Prostate gland (tissue), 2 donors: ENCODE measurements around the gene LACRT. TPM values are rescaled to one million over a fixed set of nuclear protein-coding genes. Genes with fewer than 3 reads are reported as not detected.

Source experiments
- DNase-seq: peaks from one replicate; pipeline ENCODE4 v3.0.0-alpha.2; 2019; ENCODE audit warnings: low spot score
- H3K27ac ChIP-seq, 2 donors: fragments of 200-600 bp; sonication (generic); 2 replicates each; pipeline ENCODE4 v1.5.1; 2017 to 2019
- H3K27me3 ChIP-seq: fragments of 200-600 bp; sonication (generic); replicated peaks from 2 replicates; pipeline ENCODE4 v1.5.1; 2019; ENCODE audit not compliant: insufficient read depth
- H3K36me3 ChIP-seq, 2 donors: fragments of 200-600 bp; sonication (generic); 1 replicate in 1 of 2; 2 replicates in 1 of 2; pipeline versions ENCODE4 v1.5.1 to v1.8.1; 2017 to 2019
- H3K4me1 ChIP-seq: fragments of 200-600 bp; sonication (generic); replicated peaks from 2 replicates; pipeline ENCODE4 v1.5.1; 2019
- H3K4me3 ChIP-seq, 2 donors: fragments of 200-600 bp; sonication (generic); 2 replicates each; pipeline ENCODE4 v1.5.1; 2017 to 2019
- H3K9me3 ChIP-seq: fragments of 200-600 bp; sonication (generic); 2 replicates; pipeline ENCODE4 v1.5.1; 2017
- POLR2A ChIP-seq: fragments of 450-650 bp; IDR thresholded peaks from one replicate; pipeline ENCODE4 v1.6.1; 2016; ENCODE audit warnings: antibody characterized with exemption, mild to moderate bottlenecking
- POLR2AphosphoS5 ChIP-seq: sonication (generic); formaldehyde crosslinking; IDR thresholded peaks from one replicate; pipeline ENCODE4 v1.6.1; 2017; ENCODE audit warnings: antibody characterized with exemption
- WGBS: methylation state at CpG from one replicate; pipeline ENCODE4 v1.1.5; 2018; 5-methylcytosine and 5-hydroxymethylcytosine counted together
- intact Hi-C: fragments of 100-400 bp; cut with DNase I; formaldehyde crosslinking; loops from one replicate; pipeline ENCODE4 v1.14.2; 2022
- total RNA-seq, 2 donors: library from RNA; depleted of rRNA; stranded (reverse); fragments of >200 nt; gene quantifications; one replicate each; pipeline ENCODE4 v1.1.0, GENCODE V29; 2016
- TF ChIP-seq, protein P1 (sequence below), 4 experiments: fragments of 200-600 bp in 2 of 4; fragments of 450-650 bp in 2 of 4; sonication (generic) in 2 of 4; IDR thresholded peaks; 1 replicate in 3 of 4; 2 replicates in 1 of 4; pipeline ENCODE4 v1.5.1; 2016 to 2019; ENCODE audit warnings: antibody characterized with exemption in 4 of 4, mild to moderate bottlenecking in 2 of 4, moderate library complexity in 2 of 4

LACRT gene
- total RNA-seq, 2 donors from 2014 or later = not detected

DNA sequence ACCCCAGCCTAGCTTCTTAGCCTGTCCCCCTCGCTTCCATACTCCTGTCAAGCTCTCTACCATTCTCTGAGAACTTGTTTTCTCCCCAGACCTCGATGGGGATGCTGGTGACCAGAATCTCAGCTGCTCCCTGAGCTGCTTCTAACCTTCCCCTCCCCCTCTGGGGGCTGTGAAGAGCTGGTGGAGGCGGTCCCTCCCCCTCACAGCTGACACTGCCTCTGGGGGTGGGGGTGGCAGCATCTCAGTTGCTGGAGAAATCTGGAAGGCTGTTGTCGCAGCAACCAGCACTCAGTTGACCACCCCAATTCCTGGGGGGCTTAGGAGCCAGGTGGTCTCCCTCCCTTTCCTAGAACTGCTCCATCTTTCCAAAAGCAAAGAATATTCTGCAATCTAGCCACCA, 51.0 kb downstream of the LACRT start:
- Histone ChIP-seq H3K27ac (no peak overlapping the region), H3K9me3 (no peaks in the 10 kb centered on the region), H3K27me3 (no peaks in the 10 kb centered on the region), H3K4me1 (no peaks in the 10 kb centered on the region), H3K4me3 (no peak overlapping the region), H3K36me3 (no peaks in the 10 kb centered on the region)
- DNase-seq = no peak
- intact Hi-C loops = loop anchor here (5.0 kb wide), 1 partner anchor 374 kb away; no protein-coding TSS in a partner anchor
- WGBS = 66% methylated on average over 4 of the region's 4 CpGs
- TF ChIP-seq POLR2AphosphoS5 (no peak), POLR2A (no peak)
- TF ChIP-seq, protein P1, sequence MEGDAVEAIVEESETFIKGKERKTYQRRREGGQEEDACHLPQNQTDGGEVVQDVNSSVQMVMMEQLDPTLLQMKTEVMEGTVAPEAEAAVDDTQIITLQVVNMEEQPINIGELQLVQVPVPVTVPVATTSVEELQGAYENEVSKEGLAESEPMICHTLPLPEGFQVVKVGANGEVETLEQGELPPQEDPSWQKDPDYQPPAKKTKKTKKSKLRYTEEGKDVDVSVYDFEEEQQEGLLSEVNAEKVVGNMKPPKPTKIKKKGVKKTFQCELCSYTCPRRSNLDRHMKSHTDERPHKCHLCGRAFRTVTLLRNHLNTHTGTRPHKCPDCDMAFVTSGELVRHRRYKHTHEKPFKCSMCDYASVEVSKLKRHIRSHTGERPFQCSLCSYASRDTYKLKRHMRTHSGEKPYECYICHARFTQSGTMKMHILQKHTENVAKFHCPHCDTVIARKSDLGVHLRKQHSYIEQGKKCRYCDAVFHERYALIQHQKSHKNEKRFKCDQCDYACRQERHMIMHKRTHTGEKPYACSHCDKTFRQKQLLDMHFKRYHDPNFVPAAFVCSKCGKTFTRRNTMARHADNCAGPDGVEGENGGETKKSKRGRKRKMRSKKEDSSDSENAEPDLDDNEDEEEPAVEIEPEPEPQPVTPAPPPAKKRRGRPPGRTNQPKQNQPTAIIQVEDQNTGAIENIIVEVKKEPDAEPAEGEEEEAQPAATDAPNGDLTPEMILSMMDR (IDR thresholded peaks at IDR 0.05) = no peak

GRCh38 chr12:54581412-54581811, 53.3 kb downstream of the LACRT start:
- TF ChIP-seq, protein P1 (IDR thresholded peaks at IDR 0.05) = no peak
- TF ChIP-seq POLR2AphosphoS5 = no peak
- no peak for TF ChIP-seq POLR2A
- Histone ChIP-seq H3K4me3 (no peak overlapping the region), H3K36me3 (no peaks in the 10 kb centered on the region), H3K27ac (no peak overlapping the region), H3K4me1 (no peaks in the 10 kb centered on the region), H3K9me3 (no peaks in the 10 kb centered on the region), H3K27me3 (no peaks in the 10 kb centered on the region)
- intact Hi-C loops = loop anchor here (5.0 kb wide), 1 partner anchor 376 kb away; no protein-coding TSS in a partner anchor
- 85% methylated on average over 6 of the region's 6 CpGs for WGBS
- DNase-seq = no peak

Other genes starting within 250 kb of the LACRT start
- 10 to 100 TPM; 44.2 to 99.4 TPM for gene ITGA5, start 215.6 kb downstream of the LACRT start, total RNA-seq
- 10 to 100 TPM in 1 of 2 donors, not detected in 1; 50.7 TPM for gene GTSF1, start 161.3 kb downstream of the LACRT start, total RNA-seq
- 10 to 100 TPM in 1 of 2 donors, 1 to 10 TPM in 1; 3.6 to 10.2 TPM for gene NCKAP1L, start 137.1 kb downstream of the LACRT start, total RNA-seq
- gene PDE1B, start 85.3 kb downstream of the LACRT start, total RNA-seq = 1 to 10 TPM in 1 of 2 donors, under 1 TPM in 1; 0.96 to 3.5 TPM
- 10 to 100 TPM in 1 of 2 donors, under 1 TPM in 1; 0.87 to 12.0 TPM for gene PPP1R1A, start 46.2 kb downstream of the LACRT start, total RNA-seq
- gene DCD, start 13.5 kb upstream of the LACRT start, total RNA-seq = 1 to 10 TPM in 1 of 2 donors, not detected in 1; 3.6 TPM
- not detected for gene MUCL1, start 219.6 kb upstream of the LACRT start, total RNA-seq